DND-41 (cell line): ENCODE measurements around the gene FAM83G.
"Not testable (repeated sequence)": the region's sequence is repeated elsewhere in the genome, so short reads cannot be mapped to it uniquely, and the experiment has no call there.

Experiments
- CTCF ChIP-seq: IDR thresholded peaks from 2 replicates; pipeline ENCODE4 v1.5.1; 2012; ENCODE audit warnings: borderline replicate concordance, low read length, moderate library complexity, mild to moderate bottlenecking; ENCODE audit not compliant: poor library complexity, severe bottlenecking; ENCODE audit errors: extremely low read depth
- EZH2 ChIP-seq: IDR thresholded peaks from 3 replicates; pipeline ENCODE4 v1.6.1; 2012; ENCODE audit warnings: borderline replicate concordance, low read depth, mild to moderate bottlenecking, moderate library complexity, low read length, inconsistent platforms; ENCODE audit not compliant: severe bottlenecking

- TF ChIP-seq EZH2, CTCF: not testable (repeated sequence)
Measured at GRCh38 chr17:19047510-19047909, 42.9 kb upstream of the FAM83G start.
